ENCODE results near the gene FAM53B.

The FAM53B gene

GRCh38 chr10:124677749-124678556, 66.2 kb downstream of the FAM53B start:
- no peak for DNase-seq

GRCh38 chr10:124677293-124677699, 66.9 kb downstream of the FAM53B start:
- DNase-seq = no peak

- no peak for DNase-seq
These were observed 67.6 kb downstream of the FAM53B start for GRCh38 chr10:124676416-124677062.

GRCh38 chr10:124675824-124676223, 68.4 kb downstream of the FAM53B start:
- no peak for DNase-seq

GRCh38 chr10:124675261-124675660, 68.9 kb downstream of the FAM53B start:
- no peak for DNase-seq

GRCh38 chr10:124674768-124675222, 69.4 kb downstream of the FAM53B start:
- DNase-seq = no peak

GRCh38 chr10:124672181-124672638, 72.0 kb downstream of the FAM53B start:
- DNase-seq = no peak

- DNase-seq = no peak
These were observed 72.6 kb downstream of the FAM53B start for GRCh38 chr10:124671486-124672075.

- DNase-seq = no peak
These were observed 73.3 kb downstream of the FAM53B start for GRCh38 chr10:124670849-124671248.

- DNase-seq = no peak
These were observed 74.1 kb downstream of the FAM53B start for GRCh38 chr10:124669824-124670654.

- no peak for DNase-seq
These were observed 74.9 kb downstream of the FAM53B start for GRCh38 chr10:124669141-124669823.

GRCh38 chr10:124668517-124669051, 75.6 kb downstream of the FAM53B start:
- DNase-seq = no peak

- no peak for DNase-seq
These were observed 76.5 kb downstream of the FAM53B start for GRCh38 chr10:124667425-124668345.

GRCh38 chr10:124666494-124666893, 77.7 kb downstream of the FAM53B start:
- no peak for DNase-seq

- DNase-seq = no peak
These were observed 78.2 kb downstream of the FAM53B start for GRCh38 chr10:124665980-124666379.

- no peak for DNase-seq
These were observed 78.6 kb downstream of the FAM53B start for GRCh38 chr10:124665558-124665957.

GRCh38 chr10:124665091-124665490, 79.1 kb downstream of the FAM53B start:
- no peak for DNase-seq

- no peak for DNase-seq
These were observed 80.3 kb downstream of the FAM53B start for GRCh38 chr10:124663766-124664360.

GRCh38 chr10:124663228-124663627, 81.0 kb downstream of the FAM53B start:
- DNase-seq = no peak

- DNase-seq = no peak
These were observed 82.5 kb downstream of the FAM53B start for GRCh38 chr10:124661660-124662180.
